Kidney epithelial cell (primary cell): ENCODE measurements around the gene CCDC7. TPM values are rescaled to one million over a fixed set of nuclear protein-coding genes. Genes with fewer than 3 reads are reported as not detected.

Experiments
- DNase-seq: peaks from one replicate; pipeline ENCODE4 v3.0.0-alpha.2; 2010; ENCODE audit warnings: low read depth
- H3K27me3 ChIP-seq: 2 replicates; pipeline ENCODE4 v1.6.0; 2011; ENCODE audit warnings: low read length; ENCODE audit not compliant: control insufficient read depth, insufficient read depth
- H3K36me3 ChIP-seq: 2 replicates; pipeline ENCODE4 v1.5.1; 2011; ENCODE audit warnings: low read length; ENCODE audit not compliant: control insufficient read depth, insufficient read depth
- H3K4me3 ChIP-seq: 2 replicates; pipeline ENCODE4 v1.5.1; 2011; ENCODE audit warnings: low read depth, mild to moderate bottlenecking, control low read depth, low read length
- CTCF ChIP-seq: IDR thresholded peaks from 2 replicates; pipeline ENCODE4 v1.5.1; 2011; ENCODE audit warnings: mild to moderate bottlenecking, moderate library complexity, low read length, control low read depth, inconsistent platforms; ENCODE audit not compliant: insufficient read depth, poor library complexity, severe bottlenecking
- total RNA-seq: library from RNA; depleted of rRNA; stranded (reverse); fragments of >200 nt; gene quantifications from 2 replicates; pipeline ENCODE4 v1.2.3, GENCODE V29; 2015

CCDC7 gene
- total RNA-seq, 1 donor from 2014 or later: 2.7 TPM

GRCh38 chr10:32922170-32922569, 476.2 kb downstream of the CCDC7 start:
- Histone ChIP-seq H3K27me3 (no peaks in the 10 kb centered on the region), H3K4me3 (no peak overlapping the region), H3K36me3 (peaks cover 5% of the 10 kb centered on the region)
- no peak for TF ChIP-seq CTCF
- no peak for DNase-seq

GRCh38 chr10:32923134-32923533, 477.2 kb downstream of the CCDC7 start:
- no peak for DNase-seq
- peaks cover 5% of the 10 kb centered on the region for H3K36me3 ChIP-seq
- no peak for TF ChIP-seq CTCF
- no peaks in the 10 kb centered on the region for H3K27me3 ChIP-seq
- no peak overlapping the region for H3K4me3 ChIP-seq

- TF ChIP-seq CTCF: no peak
- H3K36me3 ChIP-seq: peaks cover 5% of the 10 kb centered on the region
- DNase-seq: no peak
- H3K4me3 ChIP-seq: no peak overlapping the region
- H3K27me3 ChIP-seq: no peaks in the 10 kb centered on the region
Observed at GRCh38 chr10:32923849-32924248, 477.9 kb downstream of the CCDC7 start.

Other genes starting within 250 kb of the CCDC7 start
- 16.0 and 22.9 TPM in 2 replicates for gene EPC1, start 99.0 kb upstream of the CCDC7 start, total RNA-seq